GM18517 (cell line): ENCODE data around the gene HSD17B8.

Experiments used
- ATAC-seq: cut with Tn5 transposase; IDR thresholded peaks from one replicate; pipeline ENCODE4 v1.9.1; 2021; ENCODE audit warnings: mild to moderate bottlenecking, moderate library complexity; ENCODE audit not compliant: unreplicated experiment

The HSD17B8 gene

DNA sequence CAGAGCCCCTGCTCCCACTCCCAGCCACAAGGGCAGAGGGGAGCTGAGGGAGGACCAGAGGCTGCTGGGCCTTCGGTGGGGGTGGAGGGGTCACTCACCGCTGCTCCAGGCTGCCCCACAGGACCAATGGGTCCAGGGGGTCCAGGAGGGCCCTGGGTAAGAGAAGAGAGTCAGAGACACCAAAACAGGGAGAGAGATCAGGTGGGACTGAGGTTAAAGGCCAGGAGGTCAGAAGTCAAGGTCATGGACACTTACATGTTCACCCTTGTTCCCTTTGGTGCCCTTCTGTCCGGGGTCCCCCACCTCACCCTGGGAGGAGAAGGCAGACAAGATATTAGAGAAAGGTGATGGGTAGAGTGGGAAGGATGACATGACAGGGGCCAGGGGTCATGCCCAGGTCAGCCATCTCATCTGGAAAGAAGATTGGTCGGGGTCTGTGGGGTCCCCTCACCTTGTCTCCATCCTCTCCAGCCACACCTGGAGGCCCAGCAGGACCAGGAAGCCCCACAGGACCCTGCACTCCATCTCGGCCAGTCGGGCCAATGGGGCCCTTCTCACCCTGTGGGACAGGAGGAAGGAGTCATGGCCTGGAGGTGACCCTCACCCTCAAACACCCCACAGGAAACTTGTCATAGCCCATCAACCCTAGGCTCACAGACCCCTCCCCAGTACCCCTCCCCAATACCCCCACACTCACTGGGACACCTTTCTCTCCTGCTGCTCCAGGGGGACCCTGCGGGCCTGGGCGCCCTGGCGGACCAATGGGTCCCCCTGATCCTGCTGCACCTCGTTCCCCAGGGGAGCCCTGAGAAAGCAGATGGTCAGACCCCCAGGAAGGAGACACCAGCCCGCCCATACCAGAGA lies 33.2 kb upstream of the HSD17B8 start:
- ATAC-seq: no peak

DNA sequence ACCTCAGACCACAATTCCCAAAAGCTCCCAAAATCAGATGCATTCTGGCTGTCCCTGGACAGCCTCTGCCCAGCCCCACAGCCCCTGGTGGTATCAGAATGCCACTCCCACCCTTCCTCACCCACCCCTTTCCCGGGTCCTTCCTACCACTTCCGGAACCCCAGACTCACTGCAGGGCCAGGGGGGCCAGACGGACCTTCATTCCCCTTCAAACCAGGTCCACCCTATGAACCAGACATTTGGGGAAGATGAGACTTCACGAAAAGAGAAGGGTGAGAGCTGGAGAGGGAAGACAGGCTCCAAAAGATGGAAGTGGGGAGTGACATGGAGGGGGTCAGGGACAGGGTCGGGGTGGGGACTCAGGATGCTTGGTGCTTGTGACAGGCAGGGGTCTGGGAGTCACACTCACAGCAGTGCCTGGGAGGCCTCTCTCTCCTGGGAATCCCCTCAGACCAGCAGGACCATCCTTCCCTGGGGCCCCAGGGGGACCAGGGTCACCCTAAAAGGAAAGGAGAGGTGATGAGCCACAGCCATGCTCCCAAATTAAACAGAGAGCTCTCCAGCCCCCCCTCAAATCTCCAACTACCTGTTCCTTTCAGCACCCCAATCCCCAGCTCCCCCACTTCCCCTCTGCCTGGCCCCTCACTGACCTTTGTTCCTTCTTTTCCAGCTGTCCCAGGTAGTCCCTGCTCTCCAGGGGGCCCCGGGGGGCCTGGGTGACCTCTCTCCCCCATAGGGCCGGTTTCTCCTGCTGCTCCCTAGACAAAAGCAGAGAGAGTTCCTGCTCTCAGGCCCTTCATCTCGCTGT lies 32.4 kb upstream of the HSD17B8 start:
- ATAC-seq: no peak

DNA sequence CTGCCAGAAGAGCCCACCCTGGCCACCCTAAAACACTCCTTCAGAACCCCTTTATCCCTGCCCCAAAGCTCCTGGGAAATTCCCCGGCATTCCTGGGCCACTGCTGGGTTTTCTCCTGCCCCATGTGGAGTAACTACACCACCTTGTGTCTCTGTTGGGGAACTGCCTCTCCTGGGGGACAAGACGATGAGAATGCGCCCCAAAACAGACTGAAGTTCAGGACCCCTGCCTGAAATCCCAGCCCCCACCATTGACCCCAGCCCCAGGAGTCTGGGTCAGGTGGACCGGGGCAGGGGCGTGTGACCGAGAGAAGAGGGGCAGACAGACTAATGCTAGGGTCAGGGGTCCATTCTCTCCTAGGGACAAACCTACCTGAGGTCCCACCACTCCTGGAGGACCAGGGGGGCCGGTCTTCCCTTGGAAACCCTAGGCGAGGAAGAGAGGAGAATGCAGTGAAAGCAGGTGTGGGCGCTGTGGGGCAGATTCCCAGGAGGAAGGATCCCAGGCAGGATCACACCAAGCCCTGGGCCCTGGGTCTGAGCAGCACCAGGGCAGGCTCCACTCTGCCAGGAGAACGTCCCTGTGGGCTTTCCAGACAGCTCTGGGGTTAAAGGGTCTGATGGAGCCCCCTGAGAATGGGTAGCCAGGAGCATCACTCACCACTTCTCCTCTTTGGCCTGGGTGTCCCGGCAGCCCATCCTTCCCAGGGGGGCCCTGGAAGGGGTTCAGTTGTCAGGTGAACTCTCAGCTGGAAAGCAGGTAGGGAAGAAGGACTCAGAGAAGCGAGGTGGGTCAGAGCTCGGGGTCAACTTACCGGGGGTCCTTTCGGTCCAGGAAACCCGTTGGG lies 31.5 kb upstream of the HSD17B8 start:
- ATAC-seq: no peak

DNA sequence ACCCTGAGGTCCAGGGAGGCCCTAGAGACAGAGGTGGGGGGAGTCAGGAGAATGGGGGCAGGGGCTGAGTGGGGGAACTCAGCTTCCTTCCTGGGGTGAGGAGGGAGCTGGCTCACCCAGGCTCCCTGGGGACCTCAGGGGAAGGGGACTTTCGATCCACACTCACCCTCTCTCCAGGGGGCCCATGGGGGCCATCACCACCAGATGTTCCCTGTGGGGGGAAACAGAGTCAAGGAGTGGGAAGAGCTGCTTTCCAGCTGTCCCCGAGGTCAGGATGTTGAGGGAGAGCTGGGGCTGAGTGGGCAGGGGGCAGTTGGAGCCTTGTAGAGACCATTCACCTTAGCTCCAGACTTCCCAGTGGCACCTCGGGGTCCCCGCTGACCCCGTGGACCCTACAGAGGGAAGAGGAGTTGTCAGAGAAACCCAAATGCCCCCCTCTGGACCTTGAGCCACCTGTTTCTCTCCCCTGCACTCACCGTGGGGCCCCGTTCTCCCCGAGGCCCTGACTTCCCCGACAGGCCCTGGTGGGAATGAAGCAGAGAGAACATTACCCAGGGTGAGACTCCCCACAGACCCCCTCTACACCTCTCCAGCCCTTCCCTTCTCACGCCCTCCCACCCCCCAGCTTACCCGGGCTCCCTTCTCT lies 30.8 kb upstream of the HSD17B8 start:
- no peak for ATAC-seq

DNA sequence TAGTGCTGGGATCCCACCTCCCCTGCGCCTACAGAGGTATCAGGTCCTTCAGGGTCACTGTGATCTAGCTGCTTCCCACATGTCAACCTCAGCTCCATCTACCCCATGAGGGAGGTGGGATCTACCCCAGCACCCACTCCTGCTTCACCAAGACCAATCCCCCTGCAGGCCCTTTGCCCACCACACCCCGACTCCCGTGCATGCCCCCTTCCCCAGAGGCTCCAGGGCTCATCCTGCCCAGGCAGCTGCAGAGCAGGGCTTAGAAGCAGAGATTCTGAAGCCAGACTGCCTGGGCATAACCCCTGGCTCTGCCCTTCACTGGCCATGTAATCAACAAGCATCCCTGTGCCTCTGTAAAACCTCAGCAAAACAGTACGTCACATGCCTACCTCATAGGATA lies 29.7 kb upstream of the HSD17B8 start:
- no peak for ATAC-seq

DNA sequence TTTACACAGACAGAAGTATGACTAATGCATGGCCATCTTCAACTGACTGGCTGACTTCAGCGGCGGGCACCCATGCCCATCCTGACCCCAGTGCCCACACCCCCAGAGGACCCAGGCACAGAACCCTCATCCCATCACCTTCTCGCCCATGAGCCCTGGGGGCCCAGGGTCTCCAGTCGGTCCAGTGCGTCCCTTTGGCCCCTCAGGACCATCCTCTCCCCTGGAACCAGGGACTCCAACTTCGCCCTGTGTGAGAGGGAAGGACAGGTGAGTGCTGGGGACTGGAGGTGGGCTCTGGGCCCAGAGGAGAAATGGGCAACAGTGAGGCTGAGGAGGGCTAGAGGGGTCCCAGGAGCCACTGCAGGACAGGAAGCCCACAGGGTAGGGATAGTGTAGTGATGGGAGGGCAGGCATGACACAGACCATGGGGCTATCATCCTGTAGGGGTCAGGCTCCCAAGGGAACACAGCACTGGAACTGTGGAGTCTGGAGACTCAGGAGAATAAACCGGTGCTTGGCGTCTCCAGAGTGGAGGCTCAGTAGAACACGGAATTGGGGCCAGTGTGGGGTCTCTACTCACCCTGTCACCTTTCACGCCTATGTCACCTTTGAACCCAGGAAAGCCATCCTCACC lies 28.9 kb upstream of the HSD17B8 start:
- ATAC-seq: no peak

DNA sequence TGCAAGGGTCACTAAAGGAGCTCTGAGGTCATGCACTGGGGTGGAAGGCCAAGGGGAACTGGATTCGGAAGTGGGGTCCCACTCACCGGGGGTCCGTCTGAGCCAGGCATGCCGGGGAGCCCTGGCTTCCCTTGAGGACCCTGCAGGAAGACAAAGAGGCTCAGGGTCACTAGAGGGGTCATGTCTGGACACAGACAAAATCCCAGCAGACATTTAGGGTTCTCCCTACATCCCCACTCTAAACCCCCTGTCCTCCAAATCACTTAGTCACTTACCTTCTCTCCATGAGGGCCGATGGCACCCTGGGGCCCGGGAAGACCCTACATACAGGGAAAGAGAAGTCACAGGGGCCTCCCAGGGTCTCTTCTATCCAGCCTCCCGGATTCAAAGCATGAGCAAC lies 27.5 kb upstream of the HSD17B8 start:
- no peak for ATAC-seq

DNA sequence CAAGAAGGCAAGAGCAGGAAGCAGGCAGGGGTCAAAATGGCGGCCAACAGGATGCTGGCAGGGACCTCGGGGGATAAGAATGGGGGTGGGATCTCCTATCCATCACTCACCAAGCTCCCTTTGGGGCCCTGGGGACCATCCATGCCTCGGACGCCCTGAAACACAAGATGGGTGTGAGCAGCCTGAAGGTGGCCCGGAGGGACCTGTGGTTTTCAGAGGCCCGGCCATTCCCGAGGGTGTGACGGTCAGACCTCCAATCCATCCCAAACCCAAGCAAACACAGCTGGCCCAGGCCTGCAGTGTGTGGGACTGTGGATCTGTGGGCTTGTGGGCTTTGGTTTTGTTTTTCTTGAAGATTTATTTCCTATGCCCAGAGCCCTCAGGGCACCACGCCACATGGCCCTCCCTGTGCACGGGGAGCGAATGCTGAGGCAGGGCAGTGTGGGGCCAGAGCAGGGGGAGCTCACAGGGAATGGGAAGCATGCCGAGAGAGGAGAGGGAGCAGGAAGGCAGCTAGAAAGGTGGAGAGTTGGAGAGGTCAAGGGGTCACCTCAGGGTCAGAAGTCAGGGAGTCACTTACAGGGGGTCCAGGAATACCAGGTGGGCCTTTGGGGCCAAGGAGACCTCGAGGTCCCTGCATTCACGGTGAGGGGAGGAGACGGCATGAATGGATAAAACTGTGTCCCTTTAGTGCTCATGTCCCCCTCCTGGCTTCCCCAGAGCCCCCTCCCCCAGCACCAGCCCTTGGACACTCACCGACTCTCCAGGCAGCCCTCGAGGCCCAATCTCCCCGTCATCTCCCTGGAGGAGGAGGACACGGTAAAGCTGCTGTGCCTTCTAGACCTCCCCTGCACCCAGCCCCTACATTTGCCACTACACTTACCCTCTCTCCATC lies 26.7 kb upstream of the HSD17B8 start:
- ATAC-seq: no peak

DNA sequence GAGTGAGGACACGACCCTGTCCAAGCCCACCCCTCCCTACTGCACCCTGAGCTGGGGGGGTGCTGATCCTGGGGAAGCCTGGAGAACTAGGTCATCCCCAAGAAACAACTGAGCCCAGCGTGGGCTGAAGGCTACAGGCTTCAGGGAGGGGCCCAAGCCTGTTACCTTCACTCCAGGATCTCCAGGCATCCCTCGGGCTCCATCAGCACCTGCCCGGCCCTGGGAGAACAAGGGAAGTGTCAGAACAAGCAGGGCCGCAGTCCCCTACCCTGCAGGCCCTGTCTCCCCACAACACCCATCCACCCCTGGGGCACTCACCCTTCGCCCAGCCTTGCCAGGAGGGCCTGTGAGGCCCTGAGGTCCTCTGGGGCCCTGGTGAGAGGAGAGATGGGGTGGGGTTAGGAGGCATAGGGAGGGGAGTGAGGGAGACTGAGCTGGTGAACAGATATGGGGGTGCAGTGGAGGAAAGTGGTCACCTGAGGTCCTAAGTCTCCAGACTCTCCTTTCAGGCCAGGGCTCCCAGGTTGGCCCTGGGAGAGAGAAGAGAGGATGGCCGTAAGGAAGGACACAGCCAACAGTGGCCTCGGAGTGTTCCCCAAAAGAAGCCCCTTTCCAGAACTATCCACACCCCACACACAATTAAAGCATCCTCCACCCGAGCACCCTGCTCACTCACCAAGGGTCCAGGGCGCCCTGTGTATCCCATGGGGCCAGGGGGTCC lies 25.5 kb upstream of the HSD17B8 start:
- no peak for ATAC-seq

DNA sequence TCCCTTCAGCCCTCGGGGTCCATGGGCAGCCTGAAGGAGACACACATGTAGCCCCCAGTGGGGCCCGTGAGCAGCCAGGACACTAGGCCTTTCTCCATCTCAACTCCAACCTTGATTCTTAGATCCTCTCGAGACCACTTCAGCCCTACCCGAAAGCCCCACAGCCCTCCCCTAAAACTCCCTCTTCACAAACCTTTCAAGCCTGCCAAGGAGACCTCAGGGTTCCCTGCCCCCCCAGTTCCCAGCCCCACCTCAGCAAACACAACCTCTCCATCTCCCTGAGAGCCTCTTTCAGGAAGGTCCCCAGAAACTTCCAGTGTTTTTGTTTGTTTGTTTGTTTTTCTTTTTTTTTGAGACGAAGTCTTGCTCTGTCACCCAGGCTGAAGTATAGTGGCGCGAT lies 23.3 kb upstream of the HSD17B8 start:
- ATAC-seq: no peak

DNA sequence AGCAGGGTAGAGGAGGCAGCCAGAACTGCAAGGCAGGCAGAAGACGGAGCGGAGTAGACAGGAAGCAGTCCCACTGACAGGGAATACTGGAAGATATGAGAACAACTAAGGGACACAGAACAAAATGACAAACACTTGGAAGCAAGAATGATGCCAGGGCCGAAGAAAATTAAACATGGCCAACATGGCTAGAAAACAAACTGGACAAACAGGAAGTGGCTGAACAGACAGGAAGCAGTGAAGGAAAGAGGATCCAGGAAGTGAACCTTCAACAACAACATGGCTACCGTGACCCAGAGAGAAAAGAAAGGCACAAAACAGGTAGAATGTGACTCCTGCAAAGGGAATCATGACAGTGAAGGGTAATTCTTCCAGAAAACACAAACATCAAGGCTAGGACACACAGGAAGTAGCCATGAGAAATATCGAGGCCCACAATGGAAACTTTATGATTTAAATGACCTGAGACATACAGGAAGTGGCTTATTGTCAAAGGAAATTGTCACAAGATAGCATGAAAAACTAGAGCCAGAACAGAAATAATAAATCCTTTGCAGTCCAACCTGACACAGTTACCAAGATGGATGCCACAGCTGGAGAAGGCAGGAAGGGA lies 21.3 kb upstream of the HSD17B8 start:
- no peak for ATAC-seq

DNA sequence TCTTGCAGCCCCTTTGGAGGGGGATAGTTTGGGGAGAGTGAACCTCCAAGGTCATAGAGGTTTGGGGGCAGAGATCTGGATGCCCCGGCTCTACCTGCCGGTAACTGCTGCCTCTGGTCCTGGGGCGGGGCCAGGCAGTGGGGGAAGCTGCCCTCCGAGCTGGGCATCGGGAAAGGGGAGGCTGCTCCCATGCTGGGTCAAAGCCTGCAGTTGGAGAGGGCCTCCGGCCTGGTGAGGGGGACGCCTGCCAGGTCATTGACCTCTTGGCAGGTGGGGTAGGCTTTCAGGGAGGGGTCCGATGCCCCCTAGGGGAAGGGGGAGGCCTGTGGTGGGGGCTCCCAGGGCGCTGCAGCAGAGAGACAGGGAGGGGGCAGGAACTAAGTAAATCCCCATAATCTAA lies 19.3 kb upstream of the HSD17B8 start:
- ATAC-seq: no peak

DNA sequence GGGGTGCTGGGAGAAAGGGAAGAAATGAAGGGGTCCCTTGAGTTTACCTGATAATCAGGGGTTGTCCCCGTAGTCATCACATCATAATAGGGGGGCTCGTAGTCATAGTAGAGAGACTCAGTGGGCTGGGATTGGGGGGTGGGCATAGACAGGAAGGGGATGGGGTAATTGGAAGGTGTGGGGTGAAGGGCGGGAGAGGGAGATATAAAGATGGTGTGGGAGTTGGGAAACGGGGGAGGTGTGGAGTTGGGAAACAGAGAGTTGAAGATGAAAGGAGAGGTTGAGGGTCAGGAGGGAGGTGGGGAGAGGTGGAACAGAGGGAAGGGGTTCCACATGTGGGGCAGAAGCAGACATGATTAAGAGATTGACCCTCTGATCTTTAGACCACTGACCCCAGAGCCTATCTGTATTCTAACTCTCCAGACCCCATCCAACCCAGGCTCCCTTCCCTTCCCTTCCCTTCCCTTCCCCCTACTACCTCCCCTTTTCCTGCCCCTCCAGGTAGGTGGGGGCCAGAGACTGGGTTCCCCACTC lies 18.7 kb upstream of the HSD17B8 start:
- ATAC-seq: no peak

DNA sequence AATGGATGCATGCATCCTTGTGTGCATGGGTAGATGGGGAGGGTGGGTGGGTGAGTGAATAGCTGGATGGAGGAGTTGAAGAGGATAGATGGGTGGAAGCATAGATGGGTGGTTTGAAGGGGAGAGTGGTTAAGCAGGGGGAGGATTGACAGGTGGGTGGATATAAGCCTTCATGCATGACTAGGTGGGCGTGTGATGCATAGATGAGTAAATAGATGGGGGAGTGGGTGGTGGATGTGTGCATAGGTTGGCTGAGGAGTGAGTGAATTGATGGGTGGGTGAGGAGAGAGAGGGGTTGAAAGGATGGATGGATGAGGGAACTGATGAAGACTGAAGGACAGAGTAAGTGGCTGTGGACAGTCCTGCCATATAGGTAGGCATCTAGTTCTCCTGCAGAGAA lies 16.6 kb upstream of the HSD17B8 start:
- no peak for ATAC-seq

DNA sequence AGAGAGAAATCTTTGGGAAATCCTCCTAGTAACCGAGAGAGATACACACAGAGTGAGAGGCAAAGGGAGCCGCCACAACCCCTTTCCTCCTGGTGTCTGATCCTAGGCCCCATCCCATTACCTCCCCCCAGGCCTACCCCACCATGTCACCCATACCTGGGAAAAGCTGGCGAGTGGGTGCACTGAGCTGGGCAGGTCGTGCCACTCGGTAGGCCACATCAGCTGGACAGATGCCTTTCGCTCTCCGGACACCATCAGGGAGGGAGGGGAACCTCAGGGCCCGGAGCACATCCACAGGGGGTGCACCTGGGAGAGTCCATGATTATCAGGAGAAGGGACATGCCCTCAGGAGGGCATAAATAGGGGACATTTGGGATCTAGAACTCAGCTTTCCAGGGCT lies 15.3 kb upstream of the HSD17B8 start:
- no peak for ATAC-seq

DNA sequence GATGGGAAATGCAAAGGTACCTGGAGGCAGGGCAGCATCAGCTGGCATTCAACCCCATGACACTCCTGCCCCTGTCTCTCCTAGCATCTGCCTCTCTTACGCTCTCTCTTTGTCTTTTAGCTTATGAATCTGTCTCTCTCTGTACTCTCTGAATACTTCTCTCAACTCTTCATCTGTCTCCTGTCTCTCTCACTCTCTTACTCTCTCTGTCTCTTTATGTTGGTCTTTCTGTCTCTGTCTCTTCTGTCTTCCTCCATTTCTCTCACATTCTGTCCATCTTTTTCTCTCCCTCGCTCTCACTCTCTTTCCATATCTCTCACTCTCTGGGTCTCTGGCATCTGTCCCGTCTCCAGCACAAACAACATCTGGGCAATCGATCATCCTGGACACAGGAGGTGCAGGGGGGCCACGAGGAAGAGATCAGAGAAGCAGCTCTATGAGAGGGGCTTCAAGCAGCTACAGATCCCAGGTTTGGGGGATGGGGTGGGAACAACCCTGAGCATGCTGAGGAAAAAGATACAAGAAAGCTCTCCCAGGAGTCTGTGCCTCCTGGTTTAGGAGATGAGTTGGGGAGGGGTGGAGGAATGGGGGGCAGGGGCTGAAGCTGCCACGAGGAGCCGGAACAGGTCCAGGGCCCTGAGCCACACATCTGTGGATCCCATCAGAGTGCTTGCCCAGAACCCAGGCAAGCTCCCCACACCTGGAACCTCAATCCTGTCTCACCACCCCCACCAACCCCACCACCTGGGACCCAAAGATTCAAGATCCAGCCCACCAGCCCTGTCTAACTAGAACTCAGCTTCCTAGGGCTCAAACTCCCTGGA lies 14.6 kb upstream of the HSD17B8 start:
- no peak for ATAC-seq

DNA sequence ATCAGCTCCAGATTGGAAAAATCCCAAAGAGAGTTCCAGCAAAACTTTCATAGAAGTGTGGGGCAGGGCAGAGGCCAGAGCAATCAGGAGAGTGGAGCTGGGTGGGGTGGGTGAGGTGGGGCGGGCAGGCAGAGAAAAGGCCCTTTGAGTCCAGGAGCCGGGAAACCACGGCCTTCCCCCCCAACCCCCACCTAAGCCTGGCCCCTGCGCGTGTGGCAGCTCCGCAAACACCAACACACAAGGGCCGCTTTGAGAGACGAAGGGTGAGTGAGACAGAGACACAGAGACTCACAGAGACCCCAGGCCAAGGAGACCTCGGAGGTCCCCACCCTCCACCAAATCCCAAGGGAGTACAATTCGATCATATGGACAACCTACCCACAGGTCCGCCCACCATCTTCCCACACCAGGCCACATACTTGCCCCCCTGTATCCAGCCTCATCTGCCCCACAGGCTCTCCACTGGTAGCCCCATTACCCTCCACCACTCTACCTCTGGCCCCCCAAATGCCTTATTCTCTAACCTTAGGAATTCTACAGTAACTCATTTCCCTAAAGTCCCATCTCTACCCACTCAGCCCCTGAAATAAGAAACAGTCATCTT lies 13.8 kb upstream of the HSD17B8 start:
- no peak for ATAC-seq
